ENCODE data around the gene RTL10.

DNA sequence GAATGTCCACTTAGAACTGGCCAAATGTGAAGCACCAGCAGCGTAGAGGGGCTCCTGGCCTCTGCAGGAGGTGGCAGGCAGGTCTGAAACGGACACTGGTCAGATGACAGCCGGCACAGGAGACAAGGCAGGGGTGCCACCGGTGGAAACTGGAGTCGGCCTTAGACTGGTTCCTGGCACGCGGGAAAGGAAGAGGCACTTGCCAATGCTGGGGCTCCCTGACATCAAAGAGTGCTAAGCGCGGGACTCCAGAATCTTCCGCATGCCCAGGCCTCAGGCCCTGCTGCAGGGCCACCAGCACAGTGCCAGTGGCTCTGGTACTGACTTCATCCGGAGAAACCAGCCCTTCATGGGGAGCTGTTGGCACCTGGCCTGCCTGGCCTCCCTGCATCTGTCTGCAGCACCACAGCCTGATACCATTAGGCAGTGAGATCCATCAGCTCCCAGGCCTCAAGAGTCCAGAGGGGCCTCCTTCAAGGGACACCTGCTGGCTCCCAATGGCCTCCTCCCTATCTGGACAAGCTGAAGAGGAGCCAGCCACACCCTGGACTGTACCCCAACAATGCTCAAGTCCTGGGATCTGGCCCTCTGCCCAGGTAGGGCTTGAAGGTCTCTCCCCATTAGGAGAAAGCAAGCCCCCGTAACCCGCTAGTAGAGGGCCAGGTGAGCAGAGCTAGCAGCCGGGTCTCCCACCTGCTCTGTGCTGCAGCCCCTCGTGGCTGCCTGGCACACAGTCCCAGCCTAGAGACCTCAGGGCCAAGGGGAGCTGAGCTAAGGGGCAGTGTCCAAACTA is 29.7 kb upstream of the RTL10 start:
- TF ChIP-seq CTCF (conservative IDR thresholded peaks at IDR 0.05) (no peak), ZFX (IDR thresholded peaks at IDR 0.05) (no peak)
